NCI-H524 treated with DMSO at 0.1 percent for 48 hours (cell line): ENCODE results near the gene CPNE2.
A peak's percentile ranks its signal among the peaks of the same experiment; 100 is the strongest.
"Not testable (repeated sequence)": the region's sequence is repeated elsewhere in the genome, so short reads cannot be mapped to it uniquely, and the experiment has no call there.

Experiments used
- DNase-seq: peaks from one replicate; lab custom pipeline; 2025; lab: John Stamatoyannopoulos, UW

Gene CPNE2

GRCh38 chr16:57069635-57070370 lies 22.6 kb upstream of the CPNE2 start:
- DNase-seq, result no peak

DNA sequence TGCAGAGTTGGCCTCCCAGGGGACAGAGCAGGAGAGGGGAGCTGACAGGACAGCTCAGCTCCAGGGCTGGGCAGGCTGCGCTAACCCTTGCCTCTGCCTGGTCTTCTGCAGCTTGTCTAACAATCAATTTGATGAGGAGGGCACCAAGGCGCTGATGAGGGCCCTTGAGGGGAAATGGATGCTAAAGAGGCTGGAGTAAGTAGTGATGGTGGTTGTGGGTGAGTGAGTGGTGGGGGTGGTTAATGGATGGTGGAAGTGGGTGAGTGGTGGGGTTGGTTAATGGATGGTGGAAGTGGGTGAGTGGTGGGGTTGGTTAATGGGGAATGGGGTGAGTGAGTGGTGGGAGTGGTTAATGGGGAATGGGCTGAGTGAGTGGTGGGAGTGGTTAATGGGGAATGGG lies 22.0 kb upstream of the CPNE2 start:
- DNase-seq, result no peak

GRCh38 chr16:57071081-57071732 lies 21.2 kb upstream of the CPNE2 start:
- not testable (repeated sequence) for DNase-seq

DNA sequence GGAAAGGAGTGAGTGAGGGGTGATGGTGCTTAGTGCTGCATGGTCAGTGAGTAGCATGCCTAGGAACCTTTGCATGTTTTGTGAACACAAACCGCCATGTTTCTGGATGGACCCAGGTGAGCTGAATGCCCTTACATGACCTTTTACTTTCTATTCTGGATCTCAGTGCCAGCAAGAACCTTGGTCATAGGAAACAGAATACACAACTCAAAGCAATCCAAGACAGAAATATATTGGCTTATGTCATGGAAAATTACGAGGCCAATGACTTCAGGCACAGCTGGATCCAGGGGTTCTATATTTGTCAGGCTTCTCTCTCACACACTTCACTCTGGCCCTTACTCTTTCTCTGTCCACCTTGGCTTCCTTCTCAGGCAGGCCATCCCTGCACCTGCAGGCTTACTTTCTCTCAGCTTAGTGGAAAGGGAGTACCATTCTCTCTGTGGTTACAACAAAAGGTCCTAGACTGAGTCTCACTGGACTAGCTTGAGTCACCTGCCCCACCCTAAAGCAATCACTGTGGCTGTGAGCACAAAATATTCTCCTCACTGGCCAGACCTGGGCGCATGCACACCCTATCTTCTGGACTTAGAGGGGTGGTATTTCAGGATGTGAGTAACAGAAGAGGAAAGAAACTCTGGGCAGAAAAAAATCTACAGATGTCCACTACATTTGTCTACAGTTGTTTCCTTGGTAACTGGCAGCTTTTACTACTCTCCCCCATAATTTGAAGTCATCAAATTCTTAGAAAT lies 20.4 kb upstream of the CPNE2 start:
- DNase-seq, result no peak

- no peak for DNase-seq
These were observed 19.6 kb upstream of the CPNE2 start for GRCh38 chr16:57072616-57073275.

DNA sequence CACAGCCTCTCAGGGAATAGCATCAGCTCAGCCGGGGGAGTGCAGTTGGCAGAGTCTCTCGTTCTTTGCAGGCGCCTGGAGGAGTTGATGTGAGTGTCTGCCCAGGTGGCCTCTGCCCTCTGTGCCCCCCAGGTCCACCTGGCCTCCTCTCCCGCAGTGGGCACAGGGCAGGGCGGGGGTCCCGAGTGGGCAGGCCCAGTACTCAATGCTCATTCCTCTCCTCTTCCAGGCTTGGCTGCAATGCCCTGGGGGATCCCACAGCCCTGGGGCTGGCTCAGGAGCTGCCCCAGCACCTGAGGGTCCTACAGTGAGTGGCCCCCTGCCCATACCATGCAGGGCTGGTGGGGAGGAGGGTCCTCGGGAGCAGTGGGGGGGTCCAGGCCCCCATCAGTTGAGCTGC lies 14.7 kb upstream of the CPNE2 start:
- no peak for DNase-seq

DNA sequence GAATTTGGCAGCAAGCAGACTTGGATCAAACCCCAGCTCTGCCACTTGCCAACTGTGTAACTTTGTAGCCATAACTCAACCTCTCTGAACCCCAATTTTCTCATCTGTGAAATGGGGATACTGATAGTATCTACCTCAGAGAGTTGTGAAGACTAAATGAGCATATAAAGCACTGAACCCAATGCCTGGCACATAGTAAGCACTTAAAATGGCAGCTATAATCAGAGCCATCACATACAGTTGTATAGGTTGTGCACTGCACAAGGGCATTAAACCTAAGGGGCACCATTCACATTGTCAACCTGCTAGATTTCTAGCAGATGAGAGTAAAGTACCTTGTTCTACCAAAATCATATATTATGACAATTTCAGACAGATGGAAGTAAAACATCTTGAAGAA lies 10.6 kb upstream of the CPNE2 start:
- DNase-seq, result no peak

DNA sequence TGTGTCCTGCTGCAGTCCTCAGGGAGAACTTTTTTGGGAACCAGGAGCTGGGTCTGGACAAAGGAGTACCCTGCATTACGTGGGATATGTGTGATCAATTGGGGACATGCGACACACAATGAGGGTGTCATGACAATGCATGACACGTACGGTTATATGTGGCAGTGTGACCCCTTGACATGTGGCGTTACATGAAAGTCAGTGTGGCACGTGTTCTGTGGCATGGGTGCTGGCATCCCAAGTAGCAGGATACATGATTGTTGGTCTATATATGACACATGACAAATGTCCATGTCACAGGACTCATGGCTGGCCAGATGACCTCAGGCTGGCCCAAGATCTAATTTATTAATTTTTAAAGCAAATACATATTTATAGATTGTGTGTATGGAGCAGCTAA lies 9.7 kb upstream of the CPNE2 start:
- DNase-seq, result no peak

DNA sequence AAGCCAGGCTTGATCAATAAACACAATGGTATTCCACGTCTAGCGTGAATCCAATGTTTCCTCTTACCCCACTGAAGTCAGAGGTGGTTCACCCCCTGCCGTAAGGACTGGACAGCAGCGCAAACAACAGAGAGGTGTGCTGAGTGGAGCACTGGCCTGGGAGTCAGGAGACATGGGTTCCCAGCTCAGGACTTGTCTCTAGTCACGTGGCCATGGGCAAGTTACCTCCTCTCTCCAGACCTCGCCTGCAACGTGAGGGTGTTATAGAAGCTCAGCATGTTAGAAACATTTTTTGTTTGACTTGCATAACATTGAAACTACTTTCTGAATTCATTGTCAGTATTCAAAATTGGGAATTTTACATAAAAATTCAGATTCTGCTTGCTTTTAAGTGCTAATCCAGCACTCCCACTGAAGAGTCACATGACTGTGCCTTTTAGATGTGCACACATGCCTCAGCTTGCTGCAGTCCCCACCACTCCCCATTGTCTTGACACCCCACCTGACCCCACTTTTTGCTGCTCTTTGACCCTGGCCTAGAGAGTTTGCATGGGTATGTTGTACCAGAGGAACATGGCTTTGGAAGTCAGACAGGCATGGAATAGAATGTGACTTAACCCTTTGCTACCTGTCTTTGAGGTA lies 8.8 kb upstream of the CPNE2 start:
- DNase-seq, result no peak

DNA sequence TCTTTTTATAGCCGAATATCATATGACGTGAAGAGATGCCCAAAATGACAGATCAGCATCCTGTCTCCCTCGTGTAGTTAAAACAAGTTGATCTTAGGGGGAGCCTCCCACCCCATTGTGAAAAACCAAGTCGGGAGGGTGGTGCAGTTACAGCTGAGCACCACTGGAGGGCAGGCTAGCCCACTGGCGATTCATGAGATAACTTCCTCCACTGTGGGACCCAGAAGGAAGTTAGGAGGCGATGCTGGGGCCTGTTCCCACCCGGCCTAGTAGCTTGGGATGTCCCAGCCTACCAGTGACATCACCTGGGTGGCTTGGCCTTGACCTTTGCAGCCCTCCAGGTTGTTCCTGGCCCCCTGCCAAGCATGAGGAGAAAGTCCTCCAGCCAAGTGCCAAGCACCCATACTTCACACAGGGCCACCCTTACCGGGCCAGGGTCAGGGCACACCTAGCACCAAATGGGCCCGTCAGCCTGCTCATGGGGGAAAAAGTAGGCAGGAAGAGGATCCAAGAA lies 8.1 kb upstream of the CPNE2 start:
- no peak for DNase-seq

DNA sequence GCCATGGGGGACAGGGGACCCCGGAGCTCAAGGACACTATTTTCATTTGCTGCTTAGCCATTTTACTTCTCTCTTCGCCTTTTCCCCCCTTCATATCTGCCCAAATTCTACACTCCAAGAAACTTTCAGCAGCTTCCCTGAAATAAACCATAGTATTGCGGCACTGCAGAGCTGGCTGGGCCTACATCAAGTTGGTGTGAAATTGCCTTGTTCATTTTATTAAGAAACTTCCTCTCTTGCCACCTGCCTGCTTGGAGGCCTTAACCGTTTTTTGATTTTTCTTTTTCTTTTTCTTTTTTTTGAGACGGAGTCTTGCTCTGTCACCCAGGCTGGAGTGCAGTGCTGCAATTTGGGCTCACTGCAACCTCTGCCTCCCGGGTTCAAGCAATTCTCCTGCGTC lies 7.4 kb upstream of the CPNE2 start:
- no peak for DNase-seq

DNA sequence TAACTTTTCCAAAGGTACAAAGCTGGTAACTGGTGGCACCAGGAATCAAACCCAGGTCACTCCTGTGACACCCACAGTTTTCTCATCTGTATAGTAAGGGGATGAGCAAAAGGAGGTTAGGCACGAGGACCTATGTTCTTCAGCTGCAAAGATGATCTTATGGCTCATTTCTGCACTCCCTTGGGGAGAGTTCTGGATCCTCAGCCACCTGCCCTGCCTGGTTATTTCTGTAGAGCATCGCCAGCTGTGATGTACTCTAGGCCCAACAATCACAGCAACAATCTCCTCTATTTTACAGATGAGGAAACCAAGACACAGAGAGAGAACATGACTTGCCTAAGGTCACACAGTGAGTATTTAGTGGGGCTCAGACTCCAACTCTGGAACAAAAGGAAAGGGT lies 5.4 kb upstream of the CPNE2 start:
- DNase-seq, result no peak

DNA sequence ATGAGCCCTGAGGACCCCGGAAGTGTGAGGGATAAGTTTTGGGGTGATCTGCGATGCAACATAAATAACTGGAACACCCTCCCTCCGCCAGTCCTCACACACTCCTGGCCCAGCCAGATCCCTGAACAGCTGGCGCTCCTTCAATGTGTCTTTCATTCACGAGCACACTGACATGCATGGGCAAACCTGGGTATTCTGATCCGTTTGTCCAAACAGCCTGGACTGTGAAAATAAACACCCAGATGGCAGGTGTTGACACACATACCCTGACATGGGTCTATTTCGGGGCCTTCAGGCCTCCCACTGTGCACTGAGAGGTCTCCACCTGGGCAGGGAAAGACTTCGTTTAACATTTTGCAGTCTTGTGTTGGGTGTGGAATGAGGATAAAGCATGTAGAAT lies 3.0 kb upstream of the CPNE2 start:
- DNase-seq, result peak; percentile 25

DNA sequence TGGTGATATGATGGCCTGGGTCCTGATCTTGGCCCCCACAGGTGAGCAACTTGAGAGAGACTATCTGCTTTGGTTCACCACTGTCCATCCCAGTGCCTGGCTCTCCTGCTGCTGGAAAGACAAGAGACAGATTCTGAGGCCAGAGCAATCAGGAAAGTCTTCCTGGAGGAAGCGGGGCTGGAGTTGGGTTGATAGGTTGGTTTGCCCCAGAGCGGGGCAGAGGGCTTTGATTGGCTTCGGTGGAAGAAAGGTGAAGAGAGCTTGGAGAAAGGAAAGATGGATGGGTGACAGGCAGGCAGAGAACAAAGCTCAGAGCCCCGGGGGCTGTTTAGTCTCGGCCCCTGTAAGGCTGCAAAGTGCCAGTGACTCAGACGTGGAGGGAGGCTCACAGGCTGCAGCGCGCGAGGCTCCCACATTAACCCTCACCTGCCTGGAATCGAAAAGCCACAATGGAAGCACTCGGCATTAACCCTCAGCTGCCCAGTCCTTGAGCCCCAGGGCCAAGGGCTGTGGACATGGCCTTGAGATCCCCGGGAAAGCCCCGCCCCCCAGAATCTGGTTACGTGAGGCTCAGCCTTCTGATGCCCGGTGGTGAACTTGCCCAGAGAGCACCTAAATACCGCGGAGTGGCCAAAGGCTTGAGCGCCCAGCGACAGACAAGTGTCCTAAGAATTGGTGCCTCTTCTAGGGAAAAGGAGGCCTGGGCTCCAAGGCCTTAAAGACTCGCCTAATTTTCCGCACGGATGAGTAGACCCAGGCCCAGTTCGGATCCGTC lies 996 bp upstream of the CPNE2 start:
- no peak for DNase-seq

- no peak for DNase-seq
These were observed 516 bp downstream of the CPNE2 start for GRCh38 chr16:57092786-57093411.

GRCh38 chr16:57093666-57094564 lies 1.5 kb downstream of the CPNE2 start:
- no peak for DNase-seq

- DNase-seq, result no peak
These were observed 2.5 kb downstream of the CPNE2 start for GRCh38 chr16:57094911-57095310.

DNA sequence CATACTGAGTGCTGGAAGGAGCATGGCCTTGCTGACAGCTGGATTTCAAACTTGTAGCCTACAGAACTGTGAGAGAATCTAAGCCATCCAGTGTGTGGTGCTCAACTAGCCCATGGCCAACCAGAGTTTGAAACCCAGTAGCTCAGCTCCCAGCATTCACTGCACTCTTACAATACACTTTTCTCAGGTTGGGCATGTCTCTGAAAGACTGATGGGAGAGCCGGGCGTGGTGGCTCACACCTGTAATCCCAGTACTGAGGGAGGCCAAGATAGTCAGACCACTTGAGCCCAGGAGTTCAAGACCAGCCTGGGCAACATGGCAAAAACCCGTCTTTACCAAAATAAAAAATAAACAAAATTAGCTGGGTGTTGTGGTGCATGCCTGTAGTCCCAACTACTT lies 3.8 kb downstream of the CPNE2 start:
- DNase-seq, result no peak

DNA sequence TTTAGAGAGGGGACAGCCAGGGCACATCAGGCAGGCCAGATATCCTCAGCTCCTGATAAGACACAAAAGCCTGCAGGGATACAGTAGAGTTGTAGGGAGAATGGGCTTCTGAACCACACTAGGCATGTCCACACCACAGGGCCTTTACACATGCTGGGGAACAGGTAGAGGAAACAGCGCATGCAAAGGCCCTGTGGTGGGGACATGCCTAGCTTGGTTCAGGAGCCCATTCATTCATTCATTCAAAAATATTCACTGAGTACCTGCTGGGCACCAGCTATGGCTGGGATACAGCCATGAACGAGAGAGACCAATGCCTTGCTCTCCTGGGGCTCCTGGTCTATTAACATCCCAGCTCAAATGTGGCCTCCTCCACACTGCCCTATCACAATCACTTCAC lies 4.4 kb downstream of the CPNE2 start:
- DNase-seq, result no peak
